H1 (cell line): ENCODE results near the gene ATP5F1E. TPM values are rescaled to one million over a fixed set of nuclear protein-coding genes. Genes with fewer than 3 reads are reported as not detected.

Experiments
- CTCF ChIA-PET: fragments of 300-600 bp; sonication (Branson Sonifier 250); formaldehyde crosslinking; loops from one replicate; lab custom pipeline; 2021; ENCODE audit not compliant: partially characterized antibody; lab: Charles Lee
- POLR2A ChIA-PET: fragments of 300-600 bp; sonication (Branson Sonifier 250); formaldehyde crosslinking; loops from one replicate; lab custom pipeline; 2021; ENCODE audit warnings: inconsistent platforms; ENCODE audit not compliant: partially characterized antibody; lab: Charles Lee
- DNase-seq, 2 experiments: peaks; one replicate each; pipeline versions ENCODE4 v3.0.0 to v3.0.0-alpha.2; 2010 to 2022; ENCODE audit warnings: low spot score in 2 of 2, low read depth in 1 of 2, mixed read lengths in 1 of 2
- FAIRE-seq: peaks from 2 replicates; lab custom pipeline; 2011; peaks lifted over from hg19 to GRCh38; lab: Jason Lieb, UNC
- H2AFZ ChIP-seq: 2 replicates; pipeline ENCODE4 v1.8.1; 2012; ENCODE audit warnings: low read length, inconsistent platforms
- H2AK5ac ChIP-seq: 2 replicates; pipeline ENCODE4 v1.6.1; 2013; ENCODE audit warnings: low read depth, low read length
- H2BK120ac ChIP-seq: replicated peaks from 2 replicates; pipeline ENCODE3; 2013; ENCODE audit warnings: low read depth, low read length, inconsistent platforms
- H2BK12ac ChIP-seq: 2 replicates; pipeline ENCODE4 v1.6.1; 2013; ENCODE audit warnings: low read depth, low read length
- H2BK15ac ChIP-seq: 2 replicates; pipeline ENCODE4 v1.6.1; 2013; ENCODE audit warnings: low read length
- H2BK20ac ChIP-seq: 2 replicates; pipeline ENCODE4 v1.6.1; 2013; ENCODE audit warnings: low read length
- H2BK5ac ChIP-seq: 2 replicates; pipeline ENCODE4 v1.6.1; 2013; ENCODE audit warnings: low read depth, low read length
- H3K14ac ChIP-seq: 2 replicates; pipeline ENCODE4 v1.6.1; 2013; ENCODE audit warnings: inconsistent platforms; ENCODE audit not compliant: insufficient read length
- H3K18ac ChIP-seq: 2 replicates; pipeline ENCODE4 v1.6.1; 2013; ENCODE audit warnings: low read length; ENCODE audit errors: extremely low read depth
- H3K23ac ChIP-seq: 2 replicates; pipeline ENCODE4 v1.6.1; 2013; ENCODE audit warnings: inconsistent platforms; ENCODE audit not compliant: insufficient read length
- H3K23me2 ChIP-seq: 2 replicates; pipeline ENCODE4 v1.6.1; 2013; ENCODE audit warnings: low read depth, low read length
- H3K27ac ChIP-seq: 2 replicates; pipeline ENCODE4 v1.6.1; 2011; ENCODE audit warnings: low read depth, low read length, inconsistent platforms
- H3K27me3 ChIP-seq, 4 experiments: replicated peaks in 1 of 4; 1 replicate in 1 of 4; 2 replicates in 3 of 4; pipeline versions ENCODE4 v1.6.1 to v1.8.1; 2011 to 2013; ENCODE audit warnings: low read length in 3 of 4, mild to moderate bottlenecking in 3 of 4, inconsistent platforms in 2 of 4, mixed read lengths in 2 of 4, moderate library complexity in 1 of 4; ENCODE audit not compliant: control insufficient read depth in 3 of 4, insufficient read depth in 3 of 4; ENCODE audit errors: extremely low read depth in 1 of 4
- H3K36me3 ChIP-seq, 4 experiments: 2 replicates each; pipeline versions ENCODE4 v1.6.1 to v1.8.1; 2011 to 2013; ENCODE audit warnings: mild to moderate bottlenecking in 4 of 4, low read length in 3 of 4, moderate library complexity in 2 of 4, control low read depth in 1 of 4, inconsistent platforms in 1 of 4; ENCODE audit not compliant: insufficient read depth in 4 of 4, control insufficient read depth in 2 of 4
- H3K4ac ChIP-seq: replicated peaks from 2 replicates; pipeline ENCODE3; 2013; ENCODE audit warnings: low read length, low read depth, mixed read lengths, inconsistent platforms; ENCODE audit not compliant: insufficient read length
- H3K4me1 ChIP-seq, 4 experiments: replicated peaks in 1 of 4; 1 replicate in 1 of 4; 2 replicates in 3 of 4; pipeline versions ENCODE4 v1.6.1 to v1.8.1; 2011 to 2013; ENCODE audit warnings: low read length in 3 of 4, inconsistent platforms in 2 of 4, mixed read lengths in 1 of 4; ENCODE audit not compliant: insufficient read depth in 4 of 4, control insufficient read depth in 3 of 4
- H3K4me2 ChIP-seq, 2 experiments: 2 replicates each; pipeline versions ENCODE4 v1.6.1 to v1.8.1; 2011 to 2013; ENCODE audit warnings: low read depth in 2 of 2, low read length in 2 of 2, control low read depth in 1 of 2, inconsistent platforms in 1 of 2, mild to moderate bottlenecking in 1 of 2; ENCODE audit not compliant: insufficient read depth in 1 of 2
- H3K4me3 ChIP-seq, 4 experiments: fragments of 200-600, 300-600 bp in 1 of 4; sonication (generic), shearing (Covaris generic), sonication (Bioruptor Twin) in 1 of 4; 2 replicates each; pipeline versions ENCODE4 v1.5.1 to v1.8.1; 2011 to 2016; ENCODE audit warnings: low read length in 4 of 4, low read depth in 3 of 4, control low read depth in 2 of 4, inconsistent platforms in 2 of 4, mild to moderate bottlenecking in 2 of 4, mixed read lengths in 1 of 4, moderate library complexity in 1 of 4; ENCODE audit not compliant: insufficient read depth in 2 of 4; ENCODE audit errors: extremely low read depth in 1 of 4
- H3K56ac ChIP-seq: replicated peaks from 2 replicates; pipeline ENCODE3; 2013; ENCODE audit warnings: low read depth, mild to moderate bottlenecking, mixed read lengths, low read length, inconsistent platforms; ENCODE audit not compliant: insufficient read length
- H3K79me1 ChIP-seq: 2 replicates; pipeline ENCODE4 v1.6.1; 2013; ENCODE audit warnings: low read depth, low read length, control low read depth
- H3K79me2 ChIP-seq, 2 experiments: 2 replicates each; pipeline versions ENCODE4 v1.6.1 to v1.8.1; 2012 to 2013; ENCODE audit warnings: low read length in 2 of 2, mild to moderate bottlenecking in 2 of 2, inconsistent platforms in 1 of 2; ENCODE audit not compliant: insufficient read depth in 2 of 2, control insufficient read depth in 1 of 2
- H3K9ac ChIP-seq, 4 experiments: replicated peaks in 1 of 4; 1 replicate in 1 of 4; 2 replicates in 3 of 4; pipeline versions ENCODE4 v1.6.1 to v1.8.1; 2011 to 2013; ENCODE audit warnings: low read depth in 3 of 4, low read length in 3 of 4, control low read depth in 2 of 4, mild to moderate bottlenecking in 2 of 4, moderate library complexity in 2 of 4, inconsistent platforms in 1 of 4; ENCODE audit errors: extremely low read depth in 1 of 4
- H3K9me3 ChIP-seq, 2 experiments: 2 replicates each; pipeline versions ENCODE4 v1.6.1 to v1.8.1; 2012 to 2013; ENCODE audit warnings: mild to moderate bottlenecking in 2 of 2, moderate library complexity in 2 of 2, control low read depth in 1 of 2, inconsistent platforms in 1 of 2, low read depth in 1 of 2, low read length in 1 of 2, mixed read lengths in 1 of 2; ENCODE audit not compliant: insufficient read depth in 2 of 2
- H4K20me1 ChIP-seq, 2 experiments: replicated peaks in 1 of 2; 2 replicates each; pipeline versions ENCODE3 to v1.8.1; 2011 to 2013; ENCODE audit warnings: inconsistent platforms in 2 of 2, low read length in 2 of 2, mild to moderate bottlenecking in 1 of 2; ENCODE audit not compliant: insufficient read depth in 2 of 2, control insufficient read depth in 1 of 2
- H4K5ac ChIP-seq: 2 replicates; pipeline ENCODE4 v1.6.1; 2013; ENCODE audit warnings: low read length, low read depth, mixed read lengths, inconsistent platforms; ENCODE audit not compliant: insufficient read length
- H4K8ac ChIP-seq: 2 replicates; pipeline ENCODE4 v1.8.0; 2013; ENCODE audit warnings: mild to moderate bottlenecking, moderate library complexity, low read length, inconsistent platforms; ENCODE audit not compliant: insufficient read depth; ENCODE audit errors: extremely low read depth
- H4K91ac ChIP-seq: replicated peaks from 2 replicates; pipeline ENCODE3; 2013; ENCODE audit warnings: low read length, mixed read lengths, inconsistent platforms; ENCODE audit not compliant: insufficient read length
- CBX8 ChIP-seq: fragments of 300-800, 300-1000 bp; sonication (generic); IDR thresholded peaks from 2 replicates; pipeline ENCODE4 v1.7.1; 2016; ENCODE audit warnings: low read depth, low read length, borderline replicate concordance
- CEBPB ChIP-seq: IDR thresholded peaks from 2 replicates; pipeline ENCODE4 v1.6.1; 2012; ENCODE audit warnings: low read depth, low read length
- EP300 ChIP-seq, 2 experiments: IDR thresholded peaks; 1 replicate in 1 of 2; 2 replicates in 1 of 2; pipeline ENCODE4 v1.6.1; 2011 to 2012; ENCODE audit warnings: low read depth in 2 of 2, low read length in 2 of 2, mild to moderate bottlenecking in 2 of 2, borderline replicate concordance in 1 of 2, inconsistent platforms in 1 of 2, moderate library complexity in 1 of 2
- JUND ChIP-seq: IDR thresholded peaks from 2 replicates; pipeline ENCODE4 v1.6.1; 2011; ENCODE audit warnings: mild to moderate bottlenecking, improper control_type of control experiment, low read length
- KDM4A ChIP-seq: IDR thresholded peaks from one replicate; pipeline ENCODE4 v1.7.1; 2012; ENCODE audit warnings: low read depth, mild to moderate bottlenecking, moderate library complexity, low read length, inconsistent platforms; ENCODE audit not compliant: severe bottlenecking
- KDM5A ChIP-seq: fragments of 200-600 bp; IDR thresholded peaks from 2 replicates; pipeline ENCODE4 v1.7.1; 2012; ENCODE audit warnings: mild to moderate bottlenecking, low read length, inconsistent platforms, mixed read lengths
- MAFK ChIP-seq: IDR thresholded peaks from 2 replicates; pipeline ENCODE4 v1.6.1; 2012; ENCODE audit warnings: low read depth, mild to moderate bottlenecking, improper control_type of control experiment, low read length
- RFX5 ChIP-seq: IDR thresholded peaks from 2 replicates; pipeline ENCODE4 v1.6.1; 2011; ENCODE audit warnings: low read depth, low read length, improper control_type of control experiment, borderline replicate concordance
- RXRA ChIP-seq: IDR thresholded peaks from 2 replicates; pipeline ENCODE4 v1.6.1; 2011; ENCODE audit warnings: low read depth, mild to moderate bottlenecking, low read length, moderate library complexity; ENCODE audit not compliant: insufficient read depth
- SIX5 ChIP-seq: IDR thresholded peaks from 2 replicates; pipeline ENCODE4 v1.6.1; 2011; ENCODE audit warnings: mild to moderate bottlenecking, low read depth, low read length
- SP1 ChIP-seq: IDR thresholded peaks from 2 replicates; pipeline ENCODE4 v1.6.1; 2011; ENCODE audit warnings: low read depth, low read length
- SP2 ChIP-seq: IDR thresholded peaks from 2 replicates; pipeline ENCODE4 v1.6.1; 2012; ENCODE audit warnings: mild to moderate bottlenecking, low read length, inconsistent platforms
- SP4 ChIP-seq: IDR thresholded peaks from 2 replicates; pipeline ENCODE4 v1.6.1; 2012; ENCODE audit warnings: low read length, inconsistent platforms
- SUZ12 ChIP-seq: fragments of 200-600 bp; sonication (generic); IDR thresholded peaks from 2 replicates; pipeline ENCODE4 v1.6.1; 2012; ENCODE audit warnings: mild to moderate bottlenecking, inconsistent platforms, low read length, moderate library complexity, mixed read lengths
- TCF12 ChIP-seq: IDR thresholded peaks from 2 replicates; pipeline ENCODE4 v1.6.1; 2011; ENCODE audit warnings: low read depth, mild to moderate bottlenecking, low read length
- TEAD4 ChIP-seq: IDR thresholded peaks from 2 replicates; pipeline ENCODE4 v1.6.1; 2012; ENCODE audit warnings: low read depth, low read length, inconsistent platforms, mixed read lengths
- YY1 ChIP-seq: IDR thresholded peaks from 2 replicates; pipeline ENCODE4 v1.6.1; 2011; ENCODE audit warnings: low read depth, mild to moderate bottlenecking, low read length
- WGBS, 2 experiments: shearing (Covaris generic) in 1 of 2; methylation state at CpG; one replicate each; pipeline versions ENCODE4 v1.1.6 to v1.1.7; 2013 to 2015; ENCODE audit warnings: low lambda C conversion rate in 2 of 2, mixed read lengths in 2 of 2, inconsistent platforms in 1 of 2, low coverage in 1 of 2, missing lambda C conversion rate in 1 of 2; ENCODE audit not compliant: insufficient replicate concordance in 2 of 2, insufficient coverage in 1 of 2, insufficient read length in 1 of 2; ENCODE audit errors: extremely low coverage in 1 of 2, missing lambda C conversion rate in 1 of 2; 5-methylcytosine and 5-hydroxymethylcytosine counted together
- polyA plus RNA-seq, 7 experiments: library from polyadenylated mRNA; depleted of rRNA in 3 of 7; stranded (reverse) in 5 of 7; unstranded in 2 of 7; fragments of >200 nt in 5 of 7; fragments of 200-250 nt in 2 of 7; gene quantifications; 1 replicate in 5 of 7; 2 replicates in 1 of 7; 4 replicates in 1 of 7; pipeline versions ENCODE4 v1.2.1 to v1.2.3, GENCODE V29; 2011 to 2013; ENCODE audit warnings: missing spikeins in 2 of 7, mixed read lengths in 2 of 7
- total RNA-seq: library from RNA; stranded (reverse); fragmentation: NEBNext Ultra II Directional; extraction: Animal tissue kit (Norgen Biotek cat#: 25700); gene quantifications from 2 replicates; pipeline ENCODE4 v1.2.1, GENCODE V29; 2021

The ATP5F1E gene
- total and polyA plus RNA-seq, 2 of the 8 experiments (the other 6 are each of a cell fraction or from before 2014, with no cell fraction given) = 15.7 to 47.8 TPM

DNA sequence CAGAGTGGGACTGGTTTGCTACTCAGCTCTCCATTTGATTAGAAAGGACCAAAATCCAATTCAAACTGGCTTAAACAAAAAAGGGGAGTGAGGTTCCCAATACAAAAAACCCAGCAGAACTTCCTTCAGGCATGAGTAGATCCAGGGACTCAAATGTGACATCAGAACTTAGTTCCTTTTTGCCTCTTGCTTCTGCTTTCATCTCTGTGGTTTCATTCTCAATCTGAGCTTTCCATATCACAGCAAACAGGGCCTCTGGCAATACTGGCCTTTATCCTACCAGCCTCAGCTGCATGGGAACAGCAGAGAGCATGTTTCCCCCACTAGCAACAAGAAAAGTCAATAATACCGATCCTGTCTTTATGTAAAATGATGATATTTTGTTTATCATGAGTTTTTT, 39.1 kb upstream of the ATP5F1E start:
- H3K4me1 ChIP-seq = no peaks in the 10 kb centered on the region; a peak in 1 of 7 replicates
- H3K4me2 ChIP-seq = no peak overlapping the region
- no peaks in the 10 kb centered on the region for H3K9me3 ChIP-seq
- H2BK12ac ChIP-seq = no peak overlapping the region
- H3K23me2 ChIP-seq = no peaks in the 10 kb centered on the region
- H4K91ac ChIP-seq = no peak overlapping the region
- no peak overlapping the region for H2AK5ac ChIP-seq
- no peaks in the 10 kb centered on the region for H3K36me3 ChIP-seq
- no peaks in the 10 kb centered on the region for H3K79me1 ChIP-seq
- no peaks in the 10 kb centered on the region; a peak in 2 of 7 replicates for H3K27me3 ChIP-seq
- H3K14ac ChIP-seq = no peak overlapping the region
- H2BK5ac ChIP-seq = no peak overlapping the region
- no peak overlapping the region for H2BK20ac ChIP-seq
- H2AFZ ChIP-seq = no peak overlapping the region
- 94% methylated on average over 1 of the region's 1 CpG; no CpG with 5 or more reads in 1 of the 2 experiments for WGBS, 2 experiments
- no peaks in the 10 kb centered on the region for H4K20me1 ChIP-seq
- no peak overlapping the region for H3K4ac ChIP-seq
- FAIRE-seq = no peak
- no peak overlapping the region for H2BK15ac ChIP-seq
- H3K18ac ChIP-seq = no peak overlapping the region
- H4K5ac ChIP-seq = no peak overlapping the region
- no peak overlapping the region for H3K27ac ChIP-seq
- DNase-seq = no peak
- H4K8ac ChIP-seq = no peak overlapping the region
- no peaks in the 10 kb centered on the region for H3K79me2 ChIP-seq
- H3K23ac ChIP-seq = no peak overlapping the region
- TF ChIP-seq RFX5 = no peak
- TF ChIP-seq SP4 = no peak
- no peak for TF ChIP-seq TCF12
- TF ChIP-seq YY1 = no peak
- TF ChIP-seq RXRA = no peak
- no peak for TF ChIP-seq CBX8
- no peak for TF ChIP-seq SUZ12
- no peak for TF ChIP-seq KDM5A
- TF ChIP-seq KDM4A = no peak
- no peak for TF ChIP-seq SP2
- TF ChIP-seq SP1 = no peak
- TF ChIP-seq JUND = no peak
- no peak for TF ChIP-seq EP300 (IDR thresholded peaks at IDR 0.05; ENCODE audit: borderline replicate concordance in 1 of 2, low read depth in 2 of 2, low read length in 2 of 2)
- TF ChIP-seq CEBPB = no peak
- TF ChIP-seq SIX5 = no peak
- TF ChIP-seq TEAD4 = no peak
- TF ChIP-seq MAFK = no peak
- H3K56ac ChIP-seq = no peak overlapping the region
- no peak overlapping the region for H3K4me3 ChIP-seq
- CTCF ChIA-PET = interaction anchor here (0.6 to 1.3 kb wide), 7 partner anchors 10 to 826 kb away, joined by 3 to 5 read pairs (median 3); no protein-coding TSS in a partner anchor
- POLR2A ChIA-PET = no interaction called here
- no peak overlapping the region for H2BK120ac ChIP-seq
- H3K9ac ChIP-seq = no peak overlapping the region
